Suprapubic skin (tissue), 4 donors: ENCODE results near the gene ZSWIM3.

Source experiments
- EP300 ChIP-seq: sonication (generic); formaldehyde crosslinking; IDR thresholded peaks from one replicate; pipeline ENCODE4 v1.6.1; 2017; ENCODE audit warnings: antibody characterized with exemption
- POLR2AphosphoS5 ChIP-seq, 3 donors: sonication (generic); formaldehyde crosslinking; IDR thresholded peaks; one replicate each; pipeline ENCODE4 v1.6.1; 2017; ENCODE audit warnings: antibody characterized with exemption in 3 of 3

DNA sequence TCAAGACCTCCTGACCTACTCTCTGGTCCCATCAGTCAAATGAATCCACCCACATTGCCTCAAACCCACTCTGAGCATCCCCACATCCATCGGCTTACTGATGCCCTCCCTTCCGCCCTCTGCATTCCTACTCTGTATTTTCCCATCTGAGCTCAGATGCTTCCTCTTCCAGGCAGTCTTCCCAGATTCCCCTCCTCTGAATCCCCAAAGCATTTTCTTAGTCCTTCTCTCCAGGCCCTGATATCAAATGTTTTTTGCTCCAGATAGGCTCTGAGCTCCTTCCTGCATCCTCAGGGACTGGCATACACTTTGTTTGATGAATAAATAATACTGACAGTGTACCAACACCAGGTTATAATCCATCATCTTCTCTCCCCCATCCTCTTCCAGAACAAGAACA, 50.7 kb downstream of the ZSWIM3 start:
- TF ChIP-seq EP300 (no peak), POLR2AphosphoS5 (IDR thresholded peaks at IDR 0.05) (no peak)
